Urothelium cell line (cell line): ENCODE measurements around the gene MCU.

Experiments
- DNase-seq: peaks from one replicate; pipeline ENCODE4 v3.0.0; 2011; ENCODE audit warnings: low spot score, mixed read lengths
- FAIRE-seq: peaks from 2 replicates; lab custom pipeline; 2011; peaks lifted over from hg19 to GRCh38; lab: Jason Lieb, UNC

Gene MCU

DNA sequence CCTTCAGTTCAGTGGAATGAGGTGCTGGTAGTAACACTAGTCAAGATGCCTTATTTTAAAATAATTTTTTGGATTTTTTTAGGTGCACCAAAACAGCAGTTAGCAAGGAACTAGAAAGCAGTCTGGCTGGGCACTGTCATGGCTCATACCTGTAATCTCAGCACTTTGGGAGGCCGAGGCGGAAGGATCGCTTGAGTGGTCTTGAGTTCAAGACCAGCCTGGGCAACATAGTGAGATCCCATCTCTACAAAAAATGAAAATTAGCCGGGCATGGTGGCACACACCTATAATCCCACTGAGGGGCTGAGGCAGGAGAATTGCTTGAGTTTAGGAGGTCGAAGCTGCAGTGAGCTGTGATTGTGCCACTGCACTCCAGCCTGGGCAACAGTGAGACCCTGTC, 236.9 kb downstream of the MCU start:
- no peak for DNase-seq
- FAIRE-seq = no peak

DNA sequence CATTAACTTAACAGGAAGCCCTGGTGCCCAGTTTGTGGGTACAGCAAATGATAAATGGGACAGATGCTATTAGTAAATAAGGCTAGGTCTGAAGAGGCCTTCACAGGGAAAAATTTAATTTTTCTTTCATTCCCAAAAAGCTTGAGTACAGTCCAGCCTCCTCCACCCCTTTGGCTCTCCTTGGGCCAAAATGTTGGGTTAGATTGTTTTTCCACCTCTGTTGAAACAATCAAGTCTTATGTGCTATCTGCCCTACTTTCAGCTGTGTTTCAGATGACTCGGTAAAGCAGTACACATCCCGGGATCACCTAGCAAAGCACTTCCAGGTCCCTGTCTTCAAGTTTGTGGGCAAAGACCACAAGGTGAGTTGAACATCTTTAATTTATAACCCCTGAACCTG, 238.3 kb downstream of the MCU start:
- DNase-seq (no peak), FAIRE-seq (no peak)

DNA sequence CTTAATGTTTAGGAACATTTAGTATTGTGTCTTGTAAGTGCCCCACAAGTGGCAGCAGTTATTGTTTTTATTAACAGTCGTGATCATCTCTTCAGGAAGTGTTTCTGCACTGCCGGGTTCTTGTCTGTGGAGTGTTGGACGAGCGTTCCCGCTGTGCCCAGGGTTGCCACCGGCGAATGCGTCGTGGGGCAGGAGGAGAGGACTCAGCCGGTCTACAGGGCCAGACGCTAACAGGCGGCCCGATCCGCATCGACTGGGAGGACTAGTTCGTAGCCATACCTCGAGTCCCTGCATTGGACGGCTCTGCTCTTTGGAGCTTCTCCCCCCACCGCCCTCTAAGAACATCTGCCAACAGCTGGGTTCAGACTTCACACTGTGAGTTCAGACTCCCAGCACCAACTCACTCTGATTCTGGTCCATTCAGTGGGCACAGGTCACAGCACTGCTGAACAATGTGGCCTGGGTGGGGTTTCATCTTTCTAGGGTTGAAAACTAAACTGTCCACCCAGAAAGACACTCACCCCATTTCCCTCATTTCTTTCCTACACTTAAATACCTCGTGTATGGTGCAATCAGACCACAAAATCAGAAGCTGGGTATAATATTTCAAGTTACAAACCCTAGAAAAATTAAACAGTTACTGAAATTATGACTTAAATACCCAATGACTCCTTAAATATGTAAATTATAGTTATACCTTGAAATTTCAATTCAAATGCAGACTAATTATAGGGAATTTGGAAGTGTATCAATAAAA, 240.5 kb downstream of the MCU start:
- no peak for DNase-seq
- FAIRE-seq = no peak

DNA sequence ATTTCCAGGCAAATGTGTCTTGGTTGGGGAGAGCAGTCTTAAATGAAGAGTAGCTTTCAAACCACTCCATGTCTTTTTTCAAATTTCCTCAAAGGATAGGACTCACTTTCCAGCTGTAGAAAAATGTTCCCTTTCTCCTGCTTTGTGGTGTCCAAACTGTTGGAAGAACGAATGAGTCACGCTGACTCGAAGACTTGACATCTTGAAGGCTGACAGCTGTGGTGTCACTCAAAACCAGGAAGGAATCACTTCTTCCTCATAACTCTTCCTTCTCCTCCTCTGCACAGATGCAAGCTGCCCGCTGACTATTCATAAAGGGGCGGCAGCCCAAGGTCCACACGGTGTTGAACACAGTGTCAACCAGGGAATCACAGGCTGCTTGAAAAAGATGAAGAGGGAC, 243.4 kb downstream of the MCU start:
- DNase-seq = no peak
- no peak for FAIRE-seq
